ENCODE results near the gene SKA1. TPM values are rescaled to one million over a fixed set of nuclear protein-coding genes. Genes with fewer than 3 reads are reported as not detected.

SKA1 gene, protein sequence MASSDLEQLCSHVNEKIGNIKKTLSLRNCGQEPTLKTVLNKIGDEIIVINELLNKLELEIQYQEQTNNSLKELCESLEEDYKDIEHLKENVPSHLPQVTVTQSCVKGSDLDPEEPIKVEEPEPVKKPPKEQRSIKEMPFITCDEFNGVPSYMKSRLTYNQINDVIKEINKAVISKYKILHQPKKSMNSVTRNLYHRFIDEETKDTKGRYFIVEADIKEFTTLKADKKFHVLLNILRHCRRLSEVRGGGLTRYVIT
- total RNA-seq = 1 to 10 TPM; 3.8 to 4.8 TPM
- polyA plus RNA-seq (ENCODE audit: insufficient read length in 2 of 2) = 1 to 10 TPM; 3.5 to 3.7 TPM
- long read RNA-seq, donor 1, partial matches to known transcripts = 0 of 2 reads
- long read RNA-seq, donor 1, other reads (novel, unspliced or antisense) = 0 of 2 reads
- long read RNA-seq, donor 2 = 0 reads
- long read RNA-seq, donor 3 = 0 reads
- long read RNA-seq, donor 4 = 0 reads

DNA sequence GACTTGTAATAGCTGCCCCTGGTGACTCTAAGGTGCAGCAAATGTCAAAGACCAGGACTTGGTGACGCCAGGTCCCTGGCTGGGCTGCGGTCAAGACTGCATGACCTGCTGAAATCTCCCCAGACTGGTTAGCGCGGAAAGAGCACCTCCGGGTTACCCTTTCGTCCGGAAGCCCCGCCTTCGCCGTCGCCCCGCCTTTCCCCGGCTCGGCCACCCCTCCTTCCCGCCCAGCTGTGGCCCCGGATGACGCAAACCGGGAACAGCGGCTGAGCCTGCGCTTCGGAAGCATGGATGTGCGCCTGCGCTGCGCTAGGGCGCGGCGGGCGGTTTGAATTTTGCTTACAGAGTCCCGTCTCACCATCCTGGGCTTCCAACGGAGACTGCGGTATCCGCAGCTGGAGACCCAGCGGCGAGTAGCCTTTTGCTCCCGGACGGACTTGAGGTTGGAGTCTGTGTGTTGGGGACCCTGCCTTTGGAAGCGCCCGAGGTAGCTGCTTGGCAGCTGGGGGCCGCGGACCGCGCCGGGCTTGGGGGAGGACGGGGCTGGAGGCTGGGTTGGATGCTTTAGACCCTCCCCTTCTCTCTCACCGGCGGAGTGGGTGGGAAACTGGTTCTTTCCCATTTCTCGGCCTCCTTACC is at the start of gene SKA1:
SKA1 (plus strand) TSS at position 294 of the 639 bp plus-strand sequence. CDS start 785 bp downstream, outside the sequence.
- Histone ChIP-seq H3K36me3 (ENCODE audit: control insufficient read depth, insufficient read depth, low read length) (no peaks in the 10 kb centered on the region), H3K27me3 (ENCODE audit: control insufficient read depth, insufficient read depth, low read length) (no peaks in the 10 kb centered on the region), H3K9me3 (ENCODE audit: control insufficient read depth, insufficient read depth, low read length) (peaks cover 4% of the 10 kb centered on the region), H3K4me3 (ENCODE audit: low read depth, low read length) (peak within 1 kb of the TSS; percentile 76), H3K27ac (ENCODE audit: low read depth, low read length) (peak within 1 kb of the TSS; percentile 78), H3K4me1 (ENCODE audit: control insufficient read depth, insufficient read depth, low read length) (peaks cover 11% of the 10 kb centered on the region)
- 0% methylated on average over 42 of the region's 47 CpGs for WGBS (ENCODE audit: insufficient coverage)
- peak; percentile 83 to 98 (median 90) for DNase-seq (ENCODE audit: low read depth in 4 of 6, low spot score in 6 of 6)

DNA sequence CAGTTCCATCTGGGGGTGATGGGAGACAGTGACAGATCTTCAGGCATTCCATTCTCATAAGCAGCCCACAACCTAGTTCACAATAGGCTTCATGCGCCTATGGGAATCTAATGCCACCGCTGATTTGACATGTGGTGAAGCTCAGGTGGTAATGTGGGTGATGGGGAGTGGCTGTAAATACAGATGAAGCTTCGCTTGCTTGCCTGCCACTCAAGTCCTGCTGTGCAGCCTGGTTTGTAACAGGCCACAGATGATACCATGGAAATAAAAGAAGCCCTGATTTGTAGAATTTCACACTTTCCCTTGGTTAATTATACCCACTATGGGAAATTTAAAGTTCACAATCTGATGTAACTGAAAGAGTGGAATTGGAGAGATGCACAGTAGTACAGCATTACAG is 46.9 kb upstream of the SKA1 start:
- Histone ChIP-seq H3K27me3 (ENCODE audit: control insufficient read depth, insufficient read depth, low read length) (no peaks in the 10 kb centered on the region), H3K9me3 (ENCODE audit: control insufficient read depth, insufficient read depth, low read length) (no peaks in the 10 kb centered on the region), H3K4me1 (ENCODE audit: control insufficient read depth, insufficient read depth, low read length) (no peaks in the 10 kb centered on the region), H3K36me3 (ENCODE audit: control insufficient read depth, insufficient read depth, low read length) (no peaks in the 10 kb centered on the region), H3K4me3 (ENCODE audit: low read depth, low read length) (no peak overlapping the region), H3K27ac (ENCODE audit: low read depth, low read length) (no peak overlapping the region)
- no CpG with 5 or more reads among the region's 3 CpGs for WGBS (ENCODE audit: insufficient coverage)
- DNase-seq (ENCODE audit: low read depth in 4 of 6, low spot score in 6 of 6) = no peak

DNA sequence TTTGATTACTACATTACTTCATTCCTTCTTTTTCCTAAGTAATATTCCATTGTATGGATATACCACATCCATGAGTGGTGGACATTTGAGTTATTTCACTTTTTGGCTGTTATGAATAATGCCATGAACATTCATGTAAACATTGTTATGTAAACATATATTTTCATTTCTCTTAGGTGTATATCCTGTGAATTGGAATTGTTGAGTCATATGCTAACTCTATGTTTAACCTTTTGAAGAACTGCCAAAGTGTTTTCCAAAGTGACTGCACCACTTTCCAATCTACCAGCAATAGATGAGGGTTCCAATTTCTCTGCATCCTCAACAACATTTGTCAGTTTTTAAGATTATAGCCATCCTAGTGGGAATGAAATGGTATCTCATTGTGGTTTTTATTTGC is 44.7 kb upstream of the SKA1 start:
- Histone ChIP-seq H3K36me3 (ENCODE audit: control insufficient read depth, insufficient read depth, low read length) (no peaks in the 10 kb centered on the region), H3K4me1 (ENCODE audit: control insufficient read depth, insufficient read depth, low read length) (no peaks in the 10 kb centered on the region), H3K9me3 (ENCODE audit: control insufficient read depth, insufficient read depth, low read length) (no peaks in the 10 kb centered on the region), H3K27me3 (ENCODE audit: control insufficient read depth, insufficient read depth, low read length) (no peaks in the 10 kb centered on the region), H3K27ac (ENCODE audit: low read depth, low read length) (no peak overlapping the region), H3K4me3 (ENCODE audit: low read depth, low read length) (no peak overlapping the region)
- DNase-seq (ENCODE audit: low read depth in 4 of 6, low spot score in 6 of 6) = no peak

DNA sequence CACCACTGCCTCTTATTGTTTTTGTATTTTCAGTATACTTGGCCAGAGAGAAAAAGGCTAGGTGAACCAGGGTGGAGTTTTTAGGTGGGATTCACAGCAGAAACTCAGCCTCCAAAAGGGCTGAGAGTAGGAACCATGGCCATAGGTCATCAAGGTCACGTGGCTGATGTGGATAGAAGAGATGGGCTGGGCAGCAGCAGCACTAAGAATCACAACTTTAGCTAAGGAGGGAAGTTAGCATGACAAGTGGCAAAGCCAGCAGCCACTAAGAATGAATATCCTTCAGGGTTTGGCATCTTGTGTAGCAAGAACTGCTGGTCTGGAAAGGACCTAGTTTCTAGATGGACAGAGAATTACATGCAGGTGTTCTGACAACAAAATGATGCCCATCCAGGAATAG is 43.2 kb upstream of the SKA1 start:
- no peaks in the 10 kb centered on the region for H3K27me3 ChIP-seq (ENCODE audit: control insufficient read depth, insufficient read depth, low read length)
- no peaks in the 10 kb centered on the region for H3K9me3 ChIP-seq (ENCODE audit: control insufficient read depth, insufficient read depth, low read length)
- no peak overlapping the region for H3K4me3 ChIP-seq (ENCODE audit: low read depth, low read length)
- WGBS (ENCODE audit: insufficient coverage) = 88% methylated on average over 1 of the region's 1 CpG
- no peaks in the 10 kb centered on the region for H3K36me3 ChIP-seq (ENCODE audit: control insufficient read depth, insufficient read depth, low read length)
- no peaks in the 10 kb centered on the region for H3K4me1 ChIP-seq (ENCODE audit: control insufficient read depth, insufficient read depth, low read length)
- H3K27ac ChIP-seq (ENCODE audit: low read depth, low read length) = no peak overlapping the region
- no peak for DNase-seq (ENCODE audit: low read depth in 4 of 6, low spot score in 6 of 6)

DNA sequence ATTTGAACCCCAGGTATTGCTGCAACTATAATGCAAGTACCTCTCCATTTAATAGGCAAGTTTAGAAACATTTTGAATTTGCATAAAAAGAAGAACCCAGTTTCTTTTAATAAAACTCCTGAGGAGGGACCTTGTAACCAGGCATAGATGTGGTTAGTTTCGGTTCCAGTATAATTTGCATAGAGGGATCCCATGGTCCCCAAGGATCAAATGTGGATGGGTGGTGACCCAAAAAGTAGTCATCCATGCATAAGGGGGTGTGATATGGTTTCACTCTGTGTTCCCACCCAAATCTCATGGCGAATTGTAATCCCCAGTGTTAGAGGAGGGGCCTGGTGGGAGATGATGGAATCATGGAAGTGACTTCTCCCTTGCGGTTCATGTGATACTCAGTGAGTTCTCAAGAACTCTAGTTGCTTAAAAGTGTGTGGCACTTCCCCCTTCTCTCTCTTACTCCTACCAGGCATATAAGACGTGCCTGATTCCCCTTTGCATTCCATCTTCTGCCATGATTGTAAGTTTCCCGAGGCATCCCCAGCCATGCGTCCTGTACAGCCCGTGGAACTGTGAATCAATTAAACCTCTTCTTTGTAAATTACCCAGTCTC is 40.2 kb upstream of the SKA1 start:
- Histone ChIP-seq H3K4me3 (ENCODE audit: low read depth, low read length) (no peak overlapping the region), H3K27me3 (ENCODE audit: control insufficient read depth, insufficient read depth, low read length) (no peaks in the 10 kb centered on the region), H3K9me3 (ENCODE audit: control insufficient read depth, insufficient read depth, low read length) (no peaks in the 10 kb centered on the region), H3K36me3 (ENCODE audit: control insufficient read depth, insufficient read depth, low read length) (no peaks in the 10 kb centered on the region), H3K27ac (ENCODE audit: low read depth, low read length) (no peak overlapping the region), H3K4me1 (ENCODE audit: control insufficient read depth, insufficient read depth, low read length) (no peaks in the 10 kb centered on the region)
- WGBS (ENCODE audit: insufficient coverage) = 100% methylated on average over 1 of the region's 7 CpGs
- DNase-seq (ENCODE audit: low read depth in 4 of 6, low spot score in 6 of 6) = no peak

DNA sequence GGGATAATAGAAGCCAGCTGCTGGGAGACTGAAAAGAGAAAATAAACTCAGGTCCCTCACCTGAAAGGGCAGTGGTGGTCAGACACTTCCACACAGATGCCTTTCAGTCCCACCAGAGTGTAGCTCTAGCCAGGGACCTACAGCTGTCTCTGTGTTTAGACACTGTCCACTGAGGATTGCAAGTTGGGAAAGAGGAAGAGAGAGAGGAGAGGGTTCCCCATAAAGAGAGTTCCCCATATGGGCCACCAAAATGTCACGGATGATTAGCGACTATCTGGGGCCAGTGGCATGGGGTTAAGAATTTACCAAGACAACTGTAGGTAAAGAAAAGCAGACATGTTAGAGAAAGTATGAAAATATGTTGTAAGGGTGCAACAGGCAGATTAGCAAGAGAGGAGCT is 36.7 kb upstream of the SKA1 start:
- no peaks in the 10 kb centered on the region for H3K9me3 ChIP-seq (ENCODE audit: control insufficient read depth, insufficient read depth, low read length)
- no peaks in the 10 kb centered on the region for H3K27me3 ChIP-seq (ENCODE audit: control insufficient read depth, insufficient read depth, low read length)
- H3K4me1 ChIP-seq (ENCODE audit: control insufficient read depth, insufficient read depth, low read length) = no peaks in the 10 kb centered on the region
- 88% methylated on average over 2 of the region's 2 CpGs for WGBS (ENCODE audit: insufficient coverage)
- no peak overlapping the region for H3K27ac ChIP-seq (ENCODE audit: low read depth, low read length)
- DNase-seq (ENCODE audit: low read depth in 4 of 6, low spot score in 6 of 6) = no peak
- H3K36me3 ChIP-seq (ENCODE audit: control insufficient read depth, insufficient read depth, low read length) = no peaks in the 10 kb centered on the region
- no peak overlapping the region for H3K4me3 ChIP-seq (ENCODE audit: low read depth, low read length)

DNA sequence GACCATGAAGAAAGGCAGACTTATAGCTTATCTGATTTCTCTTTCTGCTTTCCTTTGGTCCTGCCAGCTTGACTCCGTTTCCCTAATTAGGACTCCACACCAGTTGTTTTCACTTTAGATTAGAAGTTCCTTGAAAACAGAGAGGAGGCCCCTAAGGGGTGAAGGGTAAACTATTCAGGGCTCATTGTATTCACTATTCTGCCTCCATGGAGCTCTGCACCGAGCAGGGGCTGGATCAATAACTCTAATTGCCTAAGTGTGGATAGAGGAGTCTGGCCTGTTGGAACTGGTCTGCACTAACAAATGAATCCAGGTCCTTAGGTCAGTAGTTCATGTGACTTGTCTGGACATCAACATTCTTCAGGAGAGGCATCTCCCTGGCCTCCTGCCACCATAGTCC is 36.1 kb upstream of the SKA1 start:
- no peak overlapping the region for H3K4me3 ChIP-seq (ENCODE audit: low read depth, low read length)

DNA sequence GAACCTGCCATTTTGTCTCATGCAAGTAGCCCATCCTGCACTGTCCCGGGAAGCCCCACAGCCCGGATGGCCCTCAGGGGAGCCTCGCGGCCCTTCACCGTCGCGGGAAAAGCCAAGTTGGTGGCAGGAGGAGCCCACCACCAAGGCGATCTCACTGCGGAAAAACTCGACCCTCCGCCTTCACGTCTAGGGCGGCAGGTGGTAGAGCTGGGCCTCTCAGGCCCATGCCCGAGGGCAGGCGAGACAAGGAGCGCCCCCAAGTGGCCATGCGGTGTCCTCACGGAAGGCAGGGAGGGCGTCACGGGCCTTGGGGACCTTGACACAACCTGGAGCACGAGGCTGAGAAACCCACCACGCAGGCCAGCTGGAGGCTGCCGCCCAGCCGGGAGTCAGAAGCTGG is 34.8 kb upstream of the SKA1 start:
- no peak overlapping the region for H3K27ac ChIP-seq (ENCODE audit: low read depth, low read length)
- no peak for DNase-seq (ENCODE audit: low read depth in 4 of 6, low spot score in 6 of 6)
- no peak overlapping the region for H3K4me3 ChIP-seq (ENCODE audit: low read depth, low read length)
- H3K27me3 ChIP-seq (ENCODE audit: control insufficient read depth, insufficient read depth, low read length) = no peaks in the 10 kb centered on the region
- 86% methylated on average over 22 of the region's 24 CpGs for WGBS (ENCODE audit: insufficient coverage)
- H3K4me1 ChIP-seq (ENCODE audit: control insufficient read depth, insufficient read depth, low read length) = no peaks in the 10 kb centered on the region
- H3K36me3 ChIP-seq (ENCODE audit: control insufficient read depth, insufficient read depth, low read length) = no peaks in the 10 kb centered on the region
- H3K9me3 ChIP-seq (ENCODE audit: control insufficient read depth, insufficient read depth, low read length) = no peaks in the 10 kb centered on the region

More for the DNA sequence above, 36.1 kb upstream of the SKA1 start:
- no peak for DNase-seq (ENCODE audit: low read depth in 4 of 6, low spot score in 6 of 6)
- Histone ChIP-seq H3K27ac (ENCODE audit: low read depth, low read length) (no peak overlapping the region), H3K36me3 (ENCODE audit: control insufficient read depth, insufficient read depth, low read length) (no peaks in the 10 kb centered on the region), H3K9me3 (ENCODE audit: control insufficient read depth, insufficient read depth, low read length) (no peaks in the 10 kb centered on the region), H3K27me3 (ENCODE audit: control insufficient read depth, insufficient read depth, low read length) (no peaks in the 10 kb centered on the region), H3K4me1 (ENCODE audit: control insufficient read depth, insufficient read depth, low read length) (no peaks in the 10 kb centered on the region)
- 20% methylated on average over 1 of the region's 2 CpGs for WGBS (ENCODE audit: insufficient coverage)

DNA sequence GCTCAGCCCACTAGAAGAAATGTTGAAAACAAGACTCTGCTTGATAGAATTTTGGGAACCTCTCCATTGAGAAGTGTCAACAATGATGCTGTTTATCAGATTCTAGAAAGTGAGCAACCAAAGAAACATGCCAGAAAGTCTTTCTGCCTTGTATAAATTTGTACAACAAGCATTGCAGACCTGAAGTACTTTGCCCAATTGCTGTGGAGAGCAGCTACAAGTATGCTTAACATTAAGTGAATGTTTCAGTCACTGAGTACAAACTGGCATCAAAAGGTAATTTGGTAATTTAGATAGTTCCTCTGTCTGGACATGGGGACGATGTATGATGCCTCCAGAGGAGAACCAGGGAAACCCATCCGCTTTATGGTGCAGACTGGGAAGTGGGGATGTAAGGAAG is 33.4 kb upstream of the SKA1 start:
- H3K4me1 ChIP-seq (ENCODE audit: control insufficient read depth, insufficient read depth, low read length) = no peaks in the 10 kb centered on the region
- no peaks in the 10 kb centered on the region for H3K36me3 ChIP-seq (ENCODE audit: control insufficient read depth, insufficient read depth, low read length)
- DNase-seq (ENCODE audit: low read depth in 4 of 6, low spot score in 6 of 6) = no peak
- H3K9me3 ChIP-seq (ENCODE audit: control insufficient read depth, insufficient read depth, low read length) = no peaks in the 10 kb centered on the region
- H3K27me3 ChIP-seq (ENCODE audit: control insufficient read depth, insufficient read depth, low read length) = no peaks in the 10 kb centered on the region
- no peak overlapping the region for H3K4me3 ChIP-seq (ENCODE audit: low read depth, low read length)
- no peak overlapping the region for H3K27ac ChIP-seq (ENCODE audit: low read depth, low read length)
- WGBS (ENCODE audit: insufficient coverage) = 71% methylated on average over 2 of the region's 2 CpGs

Measured in spinal cord (tissue), 10 donors.